HG03469 (cell line): Measurements from ENCODE around the gene VPS51.
A peak's percentile ranks its signal among the peaks of the same experiment; 100 is the strongest.
"Not testable (repeated sequence)": the region's sequence is repeated elsewhere in the genome, so short reads cannot be mapped to it uniquely, and the experiment has no call there.

Source experiments
- ATAC-seq: cut with Tn5 transposase; IDR thresholded peaks from one replicate; pipeline ENCODE4 v1.9.1; 2021; ENCODE audit warnings: mild to moderate bottlenecking, moderate library complexity, moderate number of reproducible peaks; ENCODE audit not compliant: unreplicated experiment

Gene VPS51

DNA sequence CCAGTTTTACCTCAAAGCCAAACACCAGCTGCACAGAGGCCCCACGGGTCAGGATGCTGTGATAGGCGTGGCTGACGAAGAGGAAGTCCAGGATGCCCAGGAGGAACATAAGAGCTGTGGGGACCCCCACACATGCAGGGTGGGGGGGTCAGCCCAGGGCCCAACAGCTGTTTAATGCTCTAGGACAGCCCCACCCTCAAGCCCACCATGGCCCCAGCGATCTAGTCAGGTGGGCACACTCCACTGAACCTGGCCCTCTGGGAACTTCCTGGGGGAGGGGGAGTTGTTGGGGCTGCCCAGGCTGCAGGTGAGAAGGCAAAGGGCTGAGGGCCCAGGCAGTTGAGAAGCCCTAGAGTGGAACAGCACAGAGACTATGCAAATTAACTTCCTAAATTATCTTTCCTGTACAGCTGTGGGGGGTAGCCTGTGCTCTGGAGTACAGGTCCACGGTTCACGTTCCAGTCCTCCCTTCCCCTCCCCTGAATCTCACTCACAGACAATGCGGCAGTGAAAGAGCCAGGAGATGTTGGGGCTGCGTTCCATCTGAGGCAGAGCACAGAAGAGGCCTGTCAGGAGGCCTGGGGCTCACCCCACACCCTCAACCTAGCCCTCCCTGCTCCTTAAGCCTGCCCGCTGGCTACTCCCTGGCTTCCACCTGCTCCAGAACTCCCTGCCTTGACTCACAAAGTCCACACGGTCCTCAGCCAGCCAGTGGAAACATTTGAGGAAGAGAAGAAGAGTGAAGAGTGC is 36.4 kb downstream of the VPS51 start:
- ATAC-seq = no peak

DNA sequence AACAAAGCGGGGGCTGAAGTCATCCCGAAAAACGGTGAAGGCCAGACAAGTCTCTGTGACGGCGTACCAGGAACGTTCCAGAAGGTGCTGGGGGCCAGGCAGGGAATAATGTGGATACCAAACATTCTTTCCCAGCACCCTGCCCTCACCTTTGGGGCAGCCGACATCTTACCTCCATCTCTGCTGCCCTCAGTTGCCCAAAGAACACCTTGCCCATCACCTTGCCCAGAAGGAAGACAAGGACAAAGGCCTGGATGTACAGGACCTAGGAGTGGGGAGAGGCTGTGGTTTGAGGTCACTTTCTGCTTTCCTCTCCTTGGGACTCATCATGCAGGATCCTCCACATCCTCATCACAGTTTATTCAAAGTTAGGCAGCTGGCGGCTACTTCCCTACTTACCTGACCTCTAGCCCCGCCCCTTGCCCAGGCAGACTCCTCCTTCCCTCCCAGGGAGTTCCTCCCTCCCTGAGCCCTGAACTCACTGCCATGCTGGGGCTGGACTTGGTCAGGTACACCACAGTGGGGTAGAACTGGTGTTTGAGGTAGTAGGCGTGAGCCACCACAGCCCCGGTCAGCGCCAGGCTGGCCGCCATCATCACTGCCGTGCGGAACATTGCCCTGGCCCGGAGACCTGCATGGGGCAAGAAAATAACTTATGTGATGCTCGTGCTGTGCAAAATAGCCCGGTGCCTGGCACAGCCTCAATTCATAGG is 37.1 kb downstream of the VPS51 start:
- ATAC-seq = no peak

DNA sequence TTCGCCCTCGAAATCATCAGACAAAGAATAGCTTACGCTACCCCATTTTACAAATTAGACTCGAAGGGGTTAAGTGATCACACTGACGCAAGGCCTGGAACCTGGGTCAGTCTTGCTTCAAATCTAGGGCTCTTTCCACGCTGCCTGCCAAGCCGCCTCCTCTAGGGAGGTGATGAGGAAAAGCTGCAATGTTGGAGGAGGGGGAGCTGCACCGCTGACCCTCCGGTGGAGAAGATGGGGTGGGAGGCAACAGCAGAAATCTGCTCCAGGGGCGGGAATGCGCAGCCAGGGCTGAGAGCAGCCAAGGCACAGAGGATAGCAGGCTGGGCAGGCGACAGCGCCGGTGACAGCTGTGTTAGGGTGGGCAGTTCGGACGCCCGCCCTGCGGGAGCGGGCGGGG is 37.7 kb downstream of the VPS51 start:
- no peak for ATAC-seq

- peak; percentile 32 for ATAC-seq
Observed at GRCh38 chr11:65134240-65134951, 38.4 kb downstream of the VPS51 start, which contains the start of gene SYVN1. Gene SYVN1, minus strand, starts transcription at chr11:65134519. Its CDS starts 918 bp downstream, at chr11:65133601.

- ATAC-seq = peak; percentile 44
Observed at GRCh38 chr11:65134952-65135632, 39.1 kb downstream of the VPS51 start.

- ATAC-seq = no peak
Observed at GRCh38 chr11:65135633-65136145, 39.7 kb downstream of the VPS51 start.

DNA sequence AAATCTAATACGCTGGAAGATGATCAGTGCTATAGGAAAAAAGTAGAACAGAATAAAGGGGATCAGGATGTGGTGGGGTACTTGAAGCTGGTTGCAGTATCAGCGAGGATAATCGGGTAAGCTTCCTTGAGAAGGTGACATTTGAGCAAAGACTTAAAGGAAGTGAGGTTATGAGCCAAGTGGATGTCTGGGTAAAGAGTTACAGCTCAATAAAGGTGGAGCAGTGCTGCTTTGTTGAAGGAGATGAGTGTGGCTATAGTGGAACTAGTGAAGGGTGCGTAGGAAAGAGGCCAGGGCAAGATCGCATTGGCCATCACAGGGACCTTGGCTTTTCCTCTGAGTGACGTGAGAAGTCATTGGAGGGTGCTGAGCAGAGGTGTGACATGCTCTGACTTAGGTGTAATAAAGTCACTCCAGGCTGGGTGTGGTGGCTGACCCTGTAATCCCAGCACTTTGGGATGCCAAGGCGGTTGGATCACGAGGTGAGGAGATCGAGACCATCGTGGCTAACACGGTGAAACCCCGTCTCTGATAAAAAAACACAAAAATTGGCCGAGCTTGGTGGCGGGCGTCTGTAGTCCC is 40.6 kb downstream of the VPS51 start:
- ATAC-seq = no peak

GRCh38 chr11:65141896-65142494 is 46.0 kb downstream of the VPS51 start:
- ATAC-seq = no peak

- ATAC-seq = no peak
Observed at GRCh38 chr11:65147352-65148075, 51.5 kb downstream of the VPS51 start.

DNA sequence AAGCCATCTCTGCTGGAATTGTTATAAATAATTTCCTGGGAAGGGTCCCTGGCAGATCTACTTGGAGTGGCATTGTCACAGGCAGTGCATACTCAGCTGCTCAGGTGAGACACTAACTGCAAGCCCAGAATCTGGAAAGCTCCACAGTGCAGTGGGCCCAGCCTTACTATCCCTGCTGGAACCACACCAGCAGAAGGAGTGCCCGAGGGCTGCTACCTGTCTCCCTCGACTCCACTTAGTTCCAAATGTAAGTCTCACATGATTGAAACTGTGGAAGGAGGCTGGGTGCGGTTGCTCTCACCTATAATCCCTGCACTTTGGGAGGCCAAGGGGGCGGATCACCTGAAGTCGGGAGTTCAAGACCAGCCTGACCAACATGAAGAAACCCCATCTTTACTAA is 52.6 kb downstream of the VPS51 start:
- ATAC-seq = no peak

GRCh38 chr11:65150131-65150508 is 54.1 kb downstream of the VPS51 start:
- not testable (repeated sequence) for ATAC-seq

DNA sequence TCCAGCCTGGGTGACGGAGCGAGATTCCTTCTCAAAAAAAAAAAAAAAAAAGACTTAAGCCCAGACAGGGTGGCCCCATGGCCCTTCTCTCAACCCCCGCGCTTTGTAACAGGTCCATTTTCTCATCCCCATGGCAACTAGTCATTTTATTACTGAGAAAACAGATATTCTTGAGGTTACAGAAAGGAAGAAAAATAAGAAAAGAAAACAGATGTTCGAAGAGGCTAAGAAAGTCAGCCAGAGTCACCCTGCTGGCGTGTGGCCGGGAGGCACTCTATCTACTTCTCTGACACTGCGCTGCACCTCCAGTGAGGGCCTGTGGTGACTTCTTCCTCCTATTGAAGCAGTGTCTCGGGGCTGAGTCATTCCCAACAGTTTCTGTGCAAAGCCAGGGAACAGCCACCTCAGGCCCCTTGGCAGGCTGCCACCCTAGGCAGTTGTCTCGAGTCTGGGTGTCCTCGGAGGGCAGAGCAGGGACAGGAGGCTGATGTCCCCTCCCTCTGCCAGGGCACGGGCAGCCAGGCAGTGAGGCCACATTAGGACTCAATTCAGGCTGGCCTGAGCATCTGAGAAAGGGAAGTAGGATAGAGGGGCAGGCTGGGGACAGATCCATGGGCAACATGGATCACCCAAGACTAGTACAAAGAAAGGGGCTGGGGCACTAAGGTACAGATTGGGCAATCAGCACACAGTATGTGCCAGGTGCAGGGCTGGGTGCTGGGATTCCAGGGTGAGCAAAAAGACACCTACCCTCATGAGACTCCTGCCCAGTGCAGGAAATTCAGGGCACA is 54.7 kb downstream of the VPS51 start:
- ATAC-seq = no peak

GRCh38 chr11:65151331-65151899 is 55.4 kb downstream of the VPS51 start:
- no peak for ATAC-seq

DNA sequence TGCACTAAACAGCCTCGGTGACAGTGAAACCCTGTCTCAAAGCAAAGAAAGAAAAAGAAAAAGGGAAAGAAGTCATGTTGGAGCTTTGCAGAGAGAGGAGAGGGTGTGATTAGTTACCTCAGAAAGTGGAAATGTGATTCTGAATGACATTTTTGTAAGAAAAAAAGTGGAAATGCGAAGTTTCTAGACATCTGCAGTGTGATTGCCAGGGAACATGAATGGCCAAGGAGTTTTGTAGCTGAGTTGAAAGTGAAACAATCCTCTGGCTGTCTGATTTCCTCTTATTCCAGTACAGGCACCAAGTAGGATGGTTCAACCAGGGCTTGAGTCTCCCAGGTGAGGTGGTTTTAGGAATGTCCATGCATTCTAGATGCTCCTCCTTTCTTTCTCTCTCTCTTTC is 56.1 kb downstream of the VPS51 start:
- ATAC-seq = no peak

GRCh38 chr11:65156256-65156655 is 60.2 kb downstream of the VPS51 start:
- no peak for ATAC-seq

DNA sequence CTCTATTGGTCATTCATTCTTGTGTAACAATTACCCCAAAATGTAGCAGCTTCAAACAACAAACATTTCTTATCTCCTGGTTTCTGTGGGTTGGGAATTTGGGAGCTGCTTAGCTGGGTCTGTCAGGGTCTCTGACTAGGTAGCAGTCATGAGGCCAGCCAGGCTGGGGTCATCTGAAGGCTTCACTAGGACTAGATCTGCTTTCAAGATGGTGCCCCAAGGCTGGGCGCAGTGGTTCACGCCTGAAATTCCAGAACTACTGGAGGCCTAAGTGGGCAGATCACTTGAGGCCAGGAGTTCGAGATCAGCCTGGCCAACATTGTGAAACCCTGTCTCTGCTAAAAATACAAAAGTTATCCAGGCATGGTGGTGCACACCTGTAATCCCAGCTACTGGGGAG is 60.9 kb downstream of the VPS51 start:
- ATAC-seq = no peak

DNA sequence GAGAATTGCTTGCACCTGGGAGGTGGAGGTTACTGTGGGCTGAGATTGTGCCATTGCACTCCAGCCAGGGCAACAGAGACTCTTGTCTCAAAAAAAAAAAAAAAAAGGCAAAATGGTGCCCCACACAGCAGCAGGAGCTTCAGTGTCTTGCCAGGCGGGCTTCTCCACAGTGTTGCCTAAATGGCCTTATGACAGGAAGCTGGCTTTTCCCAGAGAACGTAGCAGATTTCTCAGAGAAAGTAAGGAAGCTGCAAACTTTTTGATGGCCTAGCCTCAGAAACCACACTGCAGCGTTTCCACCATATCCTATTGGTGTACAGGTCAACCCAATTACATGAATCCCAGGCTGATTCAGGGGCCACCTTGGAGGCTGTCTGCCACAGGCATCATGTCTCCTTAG is 61.3 kb downstream of the VPS51 start:
- no peak for ATAC-seq

DNA sequence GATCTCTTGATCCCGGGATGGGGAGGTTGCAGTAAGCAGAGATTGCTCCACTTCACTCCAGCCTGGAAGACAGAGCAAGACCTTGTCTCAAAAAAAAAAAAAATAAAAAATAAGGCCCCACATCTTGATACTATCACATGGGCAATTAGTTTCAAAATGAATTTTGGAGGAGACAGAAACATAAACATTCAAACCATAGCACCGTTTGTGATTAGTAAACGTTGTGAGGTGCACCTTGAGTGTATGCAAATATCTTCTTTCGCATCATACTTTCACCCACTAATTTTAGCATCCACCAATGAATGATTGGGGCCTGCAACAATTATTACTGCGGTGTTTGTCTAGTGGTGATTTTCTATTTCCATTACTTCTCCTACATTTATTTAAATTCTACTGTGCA is 63.0 kb downstream of the VPS51 start:
- ATAC-seq = no peak
